Breast epithelium (tissue), 4 donors: ENCODE measurements around the gene SLC38A6. TPM values are rescaled to one million over a fixed set of nuclear protein-coding genes. Genes with fewer than 3 reads are reported as not detected.
A peak's percentile ranks its signal among the peaks of the same experiment; 100 is the strongest.
"Not testable (repeated sequence)": the region's sequence is repeated elsewhere in the genome, so short reads cannot be mapped to it uniquely, and the experiment has no call there.

Experiments used
- DNase-seq, 2 donors: peaks; one replicate each; pipeline ENCODE4 v3.0.0-alpha.2; 2019; ENCODE audit warnings: low spot score in 2 of 2
- H3K27ac ChIP-seq, 2 donors: fragments of 200-600 bp; sonication (generic) in 1 of 2; one replicate each; pipeline ENCODE4 v1.5.1; 2016 to 2019; ENCODE audit warnings: mild to moderate bottlenecking in 1 of 2
- H3K27me3 ChIP-seq, 2 donors: fragments of 200-600 bp; sonication (generic) in 1 of 2; one replicate each; pipeline versions ENCODE4 v1.5.1 to v1.6.0; 2017 to 2019; ENCODE audit warnings: control low read depth in 1 of 2, mild to moderate bottlenecking in 1 of 2
- H3K36me3 ChIP-seq: fragments of 200-600 bp; one replicate; pipeline ENCODE4 v1.5.1; 2019
- H3K4me1 ChIP-seq, 2 donors: fragments of 200-600 bp; sonication (generic); one replicate each; pipeline ENCODE4 v1.5.1; 2016 to 2019; ENCODE audit warnings: control low read depth in 1 of 2
- H3K4me3 ChIP-seq, 3 donors: fragments of 200-600 bp; sonication (generic); 1 replicate in 2 of 3; 2 replicates in 1 of 3; pipeline ENCODE4 v1.5.1; 2016 to 2019; ENCODE audit warnings: mild to moderate bottlenecking in 3 of 3, moderate library complexity in 2 of 3
- H3K9me3 ChIP-seq, 2 donors: fragments of 200-600 bp; sonication (generic) in 1 of 2; one replicate each; pipeline ENCODE4 v1.5.1; 2016 to 2019; ENCODE audit warnings: control low read depth in 1 of 2
- CTCF ChIP-seq, 3 donors: fragments of 450-650 bp; IDR thresholded peaks; one replicate each; pipeline ENCODE4 v1.5.1; 2016 to 2017; ENCODE audit warnings: antibody characterized with exemption in 3 of 3, mild to moderate bottlenecking in 3 of 3, moderate library complexity in 3 of 3
- POLR2A ChIP-seq: fragments of 450-650 bp; IDR thresholded peaks from one replicate; pipeline ENCODE4 v1.6.1; 2016; ENCODE audit warnings: antibody characterized with exemption, mild to moderate bottlenecking, moderate library complexity
- POLR2AphosphoS5 ChIP-seq, 3 donors: sonication (generic); formaldehyde crosslinking; IDR thresholded peaks; one replicate each; pipeline ENCODE4 v1.6.1; 2017; ENCODE audit warnings: antibody characterized with exemption in 3 of 3
- intact Hi-C: fragments of 100-400 bp; cut with DNase I; formaldehyde crosslinking; loops from one replicate; pipeline ENCODE4 v1.15.1; 2023; ENCODE audit warnings: low total_unique reads
- total RNA-seq, 3 donors: library from RNA; depleted of rRNA; stranded (reverse); fragments of >200 nt; gene quantifications; one replicate each; pipeline ENCODE4 v1.1.0, GENCODE V29; 2016

The SLC38A6 gene
- total RNA-seq, 3 donors from 2014 or later: 39.7 to 45.0 (median 44.1) TPM

DNA sequence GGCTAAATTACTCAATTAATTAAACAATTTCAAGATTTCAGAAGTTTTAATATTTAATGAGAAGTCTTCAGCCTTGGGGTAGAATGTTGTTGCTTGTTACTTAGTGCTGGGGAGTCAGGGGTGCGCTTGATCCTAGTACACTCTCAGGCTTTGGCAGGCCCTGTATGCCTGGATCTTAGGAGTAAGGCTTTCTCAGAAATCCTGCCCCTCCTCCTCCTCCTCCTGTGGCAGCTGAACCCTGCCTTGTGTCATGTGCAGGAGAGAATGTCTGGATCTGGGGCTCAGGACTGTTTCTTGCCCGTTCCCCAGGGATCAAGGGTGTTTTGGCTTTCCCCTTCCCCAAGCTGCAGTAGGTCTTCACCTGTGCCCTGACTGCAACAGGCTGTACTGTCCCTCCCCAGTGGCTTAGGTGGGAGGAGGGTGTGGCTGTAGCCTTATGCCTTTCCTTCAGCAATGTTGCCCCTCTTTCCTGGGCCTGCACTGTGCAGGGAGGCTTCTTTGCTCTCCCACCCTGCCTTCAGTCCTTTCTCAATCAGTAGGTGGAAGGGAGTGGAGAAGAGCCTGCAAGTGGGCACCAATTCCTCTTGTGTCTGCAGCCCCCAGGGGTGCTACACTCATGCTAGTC, 108.2 kb downstream of the SLC38A6 start:
- intact Hi-C loops: no loop called here
- Histone ChIP-seq H3K36me3 (no peaks in the 10 kb centered on the region), H3K27me3 (no peaks in the 10 kb centered on the region), H3K27ac (no peak overlapping the region), H3K9me3 (no peaks in the 10 kb centered on the region), H3K4me1 (no peaks in the 10 kb centered on the region), H3K4me3 (no peak overlapping the region)
- no peak for DNase-seq
- TF ChIP-seq POLR2AphosphoS5 (IDR thresholded peaks at IDR 0.05): no peak
- no peak for TF ChIP-seq POLR2A
- TF ChIP-seq CTCF (IDR thresholded peaks at IDR 0.05): no peak

DNA sequence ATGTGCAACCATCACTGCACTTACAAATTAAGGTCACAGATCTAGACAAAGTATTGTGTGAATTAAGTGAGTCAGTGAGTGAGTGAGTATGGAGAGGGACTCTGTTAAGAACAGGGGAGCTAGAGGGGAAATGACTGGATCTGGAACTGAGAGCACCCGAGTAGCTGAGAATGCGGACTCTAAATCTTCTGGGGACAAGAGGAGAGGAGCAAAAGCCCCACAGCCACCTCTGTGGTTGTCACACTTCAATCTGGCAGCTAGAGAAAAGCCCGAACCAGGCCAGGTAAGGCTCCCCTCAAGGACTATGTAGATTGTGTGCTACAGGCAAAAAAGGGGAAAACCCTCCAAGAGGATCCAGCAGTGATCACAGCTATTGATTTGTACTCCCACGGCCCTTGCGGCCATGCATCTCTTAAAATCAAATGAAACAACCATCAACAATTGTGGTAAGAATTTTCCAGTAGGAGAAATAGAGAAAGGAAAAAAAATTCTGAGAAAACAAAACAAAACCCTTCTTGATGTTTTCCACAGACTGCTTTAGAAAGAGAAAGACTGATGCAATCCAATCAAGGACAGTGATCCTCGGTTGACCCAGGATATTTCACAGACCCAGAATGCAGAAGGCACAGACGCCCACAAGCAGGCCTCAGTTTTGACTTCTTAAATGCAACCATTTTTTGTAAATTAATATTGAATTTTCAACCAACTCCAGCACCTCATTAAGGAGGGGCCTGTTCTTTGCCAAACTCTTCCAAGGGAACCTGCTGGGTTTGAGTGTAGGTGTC, 109.6 kb downstream of the SLC38A6 start:
- intact Hi-C loops: no loop called here
- Histone ChIP-seq H3K27me3 (no peaks in the 10 kb centered on the region), H3K27ac (peak overlapping the region in 1 of 2 donors; percentile 15), H3K4me1 (no peaks in the 10 kb centered on the region), H3K9me3 (no peaks in the 10 kb centered on the region), H3K4me3 (no peak overlapping the region), H3K36me3 (no peaks in the 10 kb centered on the region)
- no peak for DNase-seq
- TF ChIP-seq CTCF (IDR thresholded peaks at IDR 0.05) (no peak), POLR2A (no peak), POLR2AphosphoS5 (IDR thresholded peaks at IDR 0.05) (no peak)

DNA sequence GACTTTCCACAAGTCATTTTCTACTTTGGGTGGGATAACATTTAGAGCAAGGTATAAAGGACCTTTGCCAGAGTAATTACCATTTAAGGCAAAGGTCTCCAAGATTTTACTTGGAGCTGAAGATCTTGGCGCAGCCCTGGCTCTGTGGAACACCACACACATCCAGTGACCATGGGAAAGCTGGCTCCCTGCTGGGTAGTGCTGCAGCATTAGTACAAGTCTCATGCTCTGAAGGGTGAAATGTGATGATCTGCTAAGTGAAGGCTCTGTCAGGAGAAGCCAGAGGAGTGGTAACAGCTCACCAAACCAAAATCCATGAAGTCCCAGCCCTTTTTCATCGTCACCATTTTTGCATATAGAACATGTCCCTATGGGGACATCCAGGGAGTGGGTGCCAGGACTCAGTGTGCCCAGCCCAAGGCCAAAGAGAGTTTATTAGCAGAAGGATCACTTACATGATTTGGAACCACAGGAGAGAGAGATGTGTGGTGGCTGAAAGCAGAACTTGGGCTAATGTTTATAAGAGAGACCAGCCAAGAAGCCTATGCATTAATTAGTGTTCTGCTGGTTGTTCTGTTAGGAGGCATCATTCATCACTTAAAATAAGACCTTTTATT, 110.7 kb downstream of the SLC38A6 start:
- H3K4me3 ChIP-seq: no peak overlapping the region
- no peaks in the 10 kb centered on the region for H3K4me1 ChIP-seq
- no peak for TF ChIP-seq POLR2AphosphoS5 (IDR thresholded peaks at IDR 0.05)
- no peak for TF ChIP-seq POLR2A
- TF ChIP-seq CTCF (IDR thresholded peaks at IDR 0.05): no peak
- H3K27me3 ChIP-seq: no peaks in the 10 kb centered on the region
- no peaks in the 10 kb centered on the region for H3K9me3 ChIP-seq
- no peak overlapping the region for H3K27ac ChIP-seq
- DNase-seq: no peak
- intact Hi-C loops: no loop called here
- H3K36me3 ChIP-seq: no peaks in the 10 kb centered on the region

DNA sequence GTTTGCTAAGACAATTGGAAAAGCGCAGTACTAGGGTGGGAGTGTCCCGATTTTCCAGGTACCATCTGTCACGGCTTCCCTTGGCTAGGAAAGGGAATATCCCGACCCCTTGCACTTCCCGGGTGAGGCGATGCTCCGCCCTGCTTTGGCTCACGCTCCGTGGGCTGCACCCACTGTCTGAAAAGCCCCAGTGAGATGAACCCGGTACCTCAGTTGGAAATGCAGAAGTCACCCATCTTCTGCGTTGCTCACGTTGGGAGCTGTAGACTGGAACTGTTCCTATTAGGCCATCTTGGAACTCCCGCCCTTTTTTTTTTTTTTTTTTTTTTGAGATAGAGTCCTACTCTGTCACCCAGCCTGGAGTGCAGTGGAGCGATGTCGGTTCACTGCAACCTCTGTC, 117.1 kb downstream of the SLC38A6 start:
- H3K36me3 ChIP-seq, DNase-seq, H3K4me3 ChIP-seq, H3K27ac ChIP-seq, H3K27me3 ChIP-seq, H3K4me1 ChIP-seq, intact Hi-C loops, H3K9me3 ChIP-seq: not testable (repeated sequence)

- Histone ChIP-seq H3K9me3 (peaks cover 4 to 9% of the 10 kb centered on the region in 2 donors), H3K36me3 (no peaks in the 10 kb centered on the region), H3K27me3 (no peaks in the 10 kb centered on the region), H3K4me3 (no peak overlapping the region), H3K4me1 (peaks cover 2 to 5% of the 10 kb centered on the region in 2 donors), H3K27ac (no peak overlapping the region)
- DNase-seq: no peak
- intact Hi-C loops: no loop called here
- TF ChIP-seq POLR2AphosphoS5 (IDR thresholded peaks at IDR 0.05) (no peak), POLR2A (no peak), CTCF (IDR thresholded peaks at IDR 0.05) (no peak)
Observed at GRCh38 chr14:61098721-61099120, 117.7 kb downstream of the SLC38A6 start.
